NCI-H2171 treated with DMSO at 0.1 percent for 48 hours (cell line): ENCODE results near the gene RORB.
"Not testable (repeated sequence)": the region's sequence is repeated elsewhere in the genome, so short reads cannot be mapped to it uniquely, and the experiment has no call there.

Source experiments
- DNase-seq: peaks from one replicate; lab custom pipeline; 2025; lab: John Stamatoyannopoulos, UW

RORB gene

DNA sequence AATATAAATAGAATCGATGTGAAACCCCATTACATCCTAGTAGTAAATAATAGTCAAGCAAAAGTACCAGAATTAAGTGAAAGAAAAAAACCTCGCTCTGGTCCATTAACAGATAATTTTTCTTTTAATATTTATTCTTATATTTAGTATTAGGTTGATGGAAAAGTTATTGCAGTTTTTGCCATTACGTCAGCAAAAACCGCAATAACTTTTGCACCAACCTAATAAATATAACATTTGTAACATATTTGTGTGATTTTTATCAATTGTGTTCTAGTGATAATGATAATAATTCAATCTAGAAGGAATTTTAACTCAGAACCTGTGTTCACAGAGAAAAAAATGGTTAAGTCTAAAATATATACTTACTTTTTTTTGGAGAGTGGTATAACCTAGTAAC is 16.1 kb downstream of the RORB start:
- DNase-seq: no peak

DNA sequence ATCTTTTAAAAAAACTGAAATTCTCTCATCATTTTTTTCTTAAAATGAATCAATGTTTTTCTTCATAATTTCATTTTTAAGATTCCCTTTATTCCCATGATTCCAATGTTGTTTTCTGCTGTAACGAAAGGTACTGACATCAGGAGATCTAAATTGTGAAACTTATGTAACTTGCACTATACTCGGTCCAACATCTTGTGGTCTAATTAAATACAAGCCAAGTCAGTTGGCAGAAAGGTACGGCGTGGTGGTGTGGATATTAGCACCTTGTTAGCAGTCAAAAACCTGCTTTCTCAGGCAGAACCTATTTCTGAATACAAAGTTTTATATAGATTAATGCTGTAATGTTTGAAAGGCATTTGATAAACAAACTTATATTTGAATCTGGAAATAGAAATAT is 20.1 kb downstream of the RORB start:
- DNase-seq: no peak

DNA sequence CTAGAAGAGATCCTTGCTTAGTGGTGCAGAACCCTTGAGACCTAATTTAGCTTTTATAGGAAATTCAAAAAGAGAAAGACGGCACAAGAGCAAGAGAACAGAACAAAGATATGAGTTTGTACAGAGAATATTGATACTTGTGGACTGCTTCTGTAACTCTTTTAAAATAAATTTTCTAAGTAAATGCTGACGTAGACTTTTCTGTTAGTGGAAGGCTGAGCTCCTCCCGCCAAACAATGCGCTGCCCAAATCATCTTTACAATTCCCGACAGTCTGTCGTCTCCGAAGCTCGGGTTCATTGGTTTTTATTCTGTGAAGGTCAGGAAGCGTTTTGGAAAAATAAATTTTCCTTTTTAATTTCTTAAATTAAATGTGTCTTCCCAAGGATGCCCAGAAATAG is 22.3 kb downstream of the RORB start:
- no peak for DNase-seq

DNA sequence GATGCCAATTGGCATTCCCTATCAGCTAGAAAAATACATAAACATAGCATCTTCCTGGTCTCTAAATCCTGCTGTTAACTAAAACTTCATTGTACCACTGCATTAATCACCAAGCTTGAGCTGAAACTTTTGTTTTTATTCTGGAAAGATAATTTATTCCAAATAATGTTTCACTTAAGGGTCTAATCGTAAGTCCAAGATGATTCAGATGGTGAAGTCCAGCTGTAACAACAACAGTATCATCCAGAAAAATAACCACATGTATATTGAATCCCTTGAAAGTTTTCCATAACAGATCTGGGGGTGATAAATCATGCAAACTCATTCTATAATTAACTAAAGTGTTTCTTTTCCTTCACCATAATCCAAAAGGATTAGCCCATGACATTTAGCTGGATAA is 23.9 kb downstream of the RORB start:
- DNase-seq: no peak

- no peak for DNase-seq
Measured at GRCh38 chr9:74524289-74524688, 27.2 kb downstream of the RORB start.

DNA sequence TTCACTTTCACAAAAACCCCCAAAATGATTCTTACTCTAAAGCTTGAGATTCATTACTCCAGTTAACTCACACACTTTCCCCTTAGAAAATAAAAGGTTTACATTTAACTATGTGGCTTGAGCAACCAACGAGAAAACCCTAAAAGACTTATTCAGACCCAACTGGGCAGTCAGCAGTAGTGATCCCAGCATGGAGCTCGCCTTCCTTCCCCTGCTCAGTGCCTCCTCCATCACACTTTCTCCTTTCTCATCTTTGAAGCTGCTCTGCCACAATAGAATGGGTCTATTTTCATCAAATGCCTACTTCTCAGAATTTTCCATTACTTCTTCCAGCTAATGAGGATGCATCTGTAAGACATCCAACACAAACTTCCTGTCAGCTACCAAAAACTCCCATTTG is 29.1 kb downstream of the RORB start:
- no peak for DNase-seq

- no peak for DNase-seq
Measured at GRCh38 chr9:74527718-74528117, 30.6 kb downstream of the RORB start.

GRCh38 chr9:74528207-74528606 is 31.1 kb downstream of the RORB start:
- DNase-seq: no peak

DNA sequence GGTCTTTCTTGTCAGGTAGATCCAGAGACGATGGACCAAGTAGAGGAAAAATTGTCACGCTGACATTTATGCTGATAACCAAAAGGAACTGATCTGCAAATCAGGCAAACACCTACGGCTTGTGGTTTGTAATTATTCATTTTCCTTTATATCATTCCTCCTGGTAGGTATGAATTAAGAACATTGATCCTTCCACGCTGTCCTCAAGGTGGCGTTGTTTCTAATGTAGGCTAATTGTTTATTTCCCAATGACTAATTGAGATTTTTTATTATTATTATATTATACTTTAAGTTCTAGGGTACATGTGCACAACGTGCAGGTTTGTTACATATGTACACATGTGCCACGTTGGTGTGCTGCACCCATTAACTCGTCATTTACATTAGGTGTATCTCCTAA is 33.3 kb downstream of the RORB start:
- not testable (repeated sequence) for DNase-seq

- no peak for DNase-seq
Measured at GRCh38 chr9:74533253-74533652, 36.1 kb downstream of the RORB start.

- DNase-seq: no peak
Measured at GRCh38 chr9:74534841-74535240, 37.7 kb downstream of the RORB start.

- no peak for DNase-seq
Measured at GRCh38 chr9:74543145-74543544, 46.0 kb downstream of the RORB start.

GRCh38 chr9:74551266-74551665 is 54.1 kb downstream of the RORB start:
- no peak for DNase-seq

- DNase-seq: no peak
Measured at GRCh38 chr9:74554751-74555419, 57.8 kb downstream of the RORB start.

GRCh38 chr9:74555565-74555964 is 58.4 kb downstream of the RORB start:
- no peak for DNase-seq

DNA sequence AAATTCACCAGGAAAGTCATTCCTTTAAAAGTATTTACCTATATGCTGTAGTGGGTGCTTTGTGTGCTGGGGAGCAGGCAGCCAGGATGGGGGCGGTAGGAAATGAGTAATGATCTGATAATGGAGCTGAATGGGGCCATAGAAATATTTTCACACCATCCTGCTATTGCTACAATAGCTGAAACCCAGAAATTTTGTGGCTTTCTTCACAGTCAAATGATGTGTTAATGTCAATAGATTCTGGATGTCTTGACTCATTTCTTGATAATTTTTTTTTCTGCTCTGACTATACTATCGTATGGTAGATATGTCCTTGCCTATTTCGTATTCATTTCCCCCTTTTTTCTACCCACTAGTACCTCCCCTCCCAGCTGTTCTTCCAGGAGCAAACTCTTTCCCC is 59.5 kb downstream of the RORB start:
- DNase-seq: no peak

DNA sequence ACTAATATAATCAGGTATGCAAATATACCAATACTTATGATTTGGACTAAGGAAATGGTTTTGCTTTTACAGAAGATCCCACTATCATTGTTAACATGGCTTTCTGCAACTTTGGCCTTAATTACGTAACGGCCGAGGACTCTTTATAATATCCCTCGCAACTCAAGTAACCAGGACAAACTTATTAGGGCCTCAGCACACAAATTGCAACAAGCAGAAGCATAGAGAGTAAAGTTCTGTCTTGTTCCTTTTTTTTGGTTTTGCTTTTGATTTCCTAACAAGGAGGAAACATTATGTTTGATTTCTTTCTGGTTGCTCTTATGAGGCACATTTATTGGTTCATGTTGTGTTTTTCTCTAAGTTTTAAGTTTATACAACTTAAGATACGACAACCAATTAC is 60.4 kb downstream of the RORB start:
- no peak for DNase-seq

DNA sequence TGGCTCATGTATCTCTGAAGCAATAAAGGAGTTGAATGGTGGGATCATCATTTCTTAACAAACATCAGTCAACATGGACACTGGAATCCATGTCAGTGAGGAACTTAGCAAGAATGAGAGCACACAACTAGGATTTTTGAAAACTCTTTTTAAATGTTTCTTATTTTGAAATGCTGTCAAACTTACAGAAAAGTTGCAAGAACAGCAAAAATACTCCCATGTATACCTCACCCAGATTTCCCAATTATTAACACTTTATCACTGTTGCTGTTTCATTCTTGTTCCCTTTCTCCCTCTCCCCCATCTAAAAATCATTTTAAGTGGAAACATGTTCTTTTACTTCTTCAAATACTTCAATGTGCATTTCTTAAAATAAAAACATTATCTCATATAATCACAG is 65.5 kb downstream of the RORB start:
- DNase-seq: no peak

DNA sequence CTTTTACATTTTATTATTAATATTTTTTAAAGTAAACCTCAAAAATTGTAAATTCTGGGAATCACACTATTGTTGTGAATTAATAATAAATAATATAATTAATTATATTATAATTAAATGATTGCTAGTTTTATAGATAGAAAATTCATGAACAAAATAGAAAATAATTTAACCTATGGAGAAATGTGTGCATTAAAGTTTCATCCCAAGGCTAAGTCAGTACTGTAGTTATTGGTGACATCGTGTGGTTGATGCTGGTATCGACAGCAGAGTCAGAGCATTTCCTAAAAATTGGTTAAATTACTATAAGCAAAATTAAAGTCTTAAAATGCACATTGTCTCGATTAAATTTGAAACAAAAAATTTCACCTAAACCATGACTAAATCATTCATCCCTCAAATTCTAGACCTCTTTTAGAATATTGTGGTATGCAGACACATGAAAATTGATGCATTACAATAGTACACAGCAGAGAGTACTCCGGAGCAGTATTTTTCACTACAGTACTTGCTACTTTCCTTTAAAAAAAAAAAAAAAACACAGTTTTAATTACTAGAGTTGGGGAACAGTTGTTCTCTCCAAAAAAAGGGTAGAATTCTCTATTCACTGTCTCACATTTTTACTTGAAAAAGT is 73.9 kb downstream of the RORB start:
- peak; percentile 25 for DNase-seq

- DNase-seq: no peak
Measured at GRCh38 chr9:74573640-74574191, 76.6 kb downstream of the RORB start.

- DNase-seq: no peak
Measured at GRCh38 chr9:74576176-74576575, 79.0 kb downstream of the RORB start.

DNA sequence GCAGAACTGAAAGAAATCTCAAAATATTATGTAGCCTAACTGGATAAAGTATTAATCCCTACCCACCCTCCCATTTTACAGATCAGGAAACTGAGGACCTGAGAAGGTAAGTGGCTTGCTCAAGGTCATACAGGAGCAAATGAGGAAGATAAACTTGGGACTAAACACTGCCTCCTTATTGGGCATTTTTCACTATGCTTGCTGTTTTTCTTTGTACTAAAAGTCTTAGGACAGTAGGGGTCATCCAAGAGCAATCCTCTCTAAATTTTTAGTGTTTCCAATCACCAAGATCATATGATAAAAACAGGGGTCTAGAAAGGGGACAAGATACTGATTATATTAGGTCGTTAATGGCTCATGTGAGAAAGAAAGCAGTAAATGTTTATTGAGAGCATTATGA is 80.8 kb downstream of the RORB start:
- no peak for DNase-seq

GRCh38 chr9:74589576-74589975 is 92.4 kb downstream of the RORB start:
- DNase-seq: no peak

DNA sequence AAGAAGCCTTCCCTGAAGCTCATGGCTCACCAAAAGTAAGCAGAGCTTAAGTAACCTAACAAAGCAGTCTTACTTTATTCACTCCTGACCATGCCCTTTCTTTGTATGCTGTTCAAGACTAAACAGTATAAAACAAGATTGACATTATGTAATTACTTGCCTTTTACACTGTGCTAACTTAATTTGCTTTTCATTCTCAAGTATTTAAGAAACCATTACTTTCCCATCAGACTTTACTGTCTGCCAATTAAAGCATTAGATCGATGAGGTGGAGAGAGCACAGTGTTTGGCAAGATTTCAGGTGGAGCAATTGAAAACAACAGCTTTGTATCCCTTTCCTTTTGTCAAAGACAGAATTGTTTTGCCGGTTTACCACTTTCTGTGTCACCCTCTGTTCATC is 98.2 kb downstream of the RORB start:
- no peak for DNase-seq
